GM19351 (cell line): ENCODE measurements around the gene YPEL3.
"Not testable (repeated sequence)": the region's sequence is repeated elsewhere in the genome, so short reads cannot be mapped to it uniquely, and the experiment has no call there.

Source experiments
- ATAC-seq: cut with Tn5 transposase; IDR thresholded peaks from one replicate; pipeline ENCODE4 v1.9.1; 2021; ENCODE audit warnings: mild to moderate bottlenecking, moderate library complexity; ENCODE audit not compliant: unreplicated experiment

The YPEL3 gene

GRCh38 chr16:30119428-30119827 lies 23.4 kb upstream of the YPEL3 start:
- ATAC-seq, result no peak

GRCh38 chr16:30117768-30118167 lies 21.8 kb upstream of the YPEL3 start:
- ATAC-seq, result no peak

GRCh38 chr16:30116291-30117207 lies 20.5 kb upstream of the YPEL3 start:
- no peak for ATAC-seq

- no peak for ATAC-seq
Observed at GRCh38 chr16:30115238-30115637, 19.2 kb upstream of the YPEL3 start.

- not testable (repeated sequence) for ATAC-seq
Observed at GRCh38 chr16:30114833-30115232, 18.8 kb upstream of the YPEL3 start.

GRCh38 chr16:30114411-30114810 lies 18.4 kb upstream of the YPEL3 start:
- no peak for ATAC-seq

GRCh38 chr16:30113711-30114333 lies 17.8 kb upstream of the YPEL3 start:
- ATAC-seq, result no peak

- ATAC-seq, result no peak
Observed at GRCh38 chr16:30113031-30113710, 17.2 kb upstream of the YPEL3 start, which contains the start of gene GDPD3. GDPD3 (minus strand) TSS chr16:30113537; CDS start chr16:30113478, 59 bp downstream.

GRCh38 chr16:30112197-30113030 lies 16.4 kb upstream of the YPEL3 start:
- no peak for ATAC-seq

- ATAC-seq, result no peak
Observed at GRCh38 chr16:30110661-30111060, 14.6 kb upstream of the YPEL3 start.

- no peak for ATAC-seq
Observed at GRCh38 chr16:30108059-30108850, 12.2 kb upstream of the YPEL3 start.

- ATAC-seq, result no peak
Observed at GRCh38 chr16:30104492-30104891, 8.5 kb upstream of the YPEL3 start.

- ATAC-seq, result no peak
Observed at GRCh38 chr16:30104090-30104489, 8.1 kb upstream of the YPEL3 start.

- ATAC-seq, result no peak
Observed at GRCh38 chr16:30096862-30097563, 1.0 kb upstream of the YPEL3 start.

GRCh38 chr16:30095166-30096078 lies 591 bp downstream of the YPEL3 start:
- no peak for ATAC-seq

GRCh38 chr16:30094541-30095165 lies 1.4 kb downstream of the YPEL3 start:
- ATAC-seq, result no peak

- ATAC-seq, result peak; percentile 58
Observed at GRCh38 chr16:30092373-30093010, 3.5 kb downstream of the YPEL3 start.
